Heart right ventricle (tissue), 16 donors: Measurements from ENCODE around the gene LZIC. TPM values are rescaled to one million over a fixed set of nuclear protein-coding genes. Genes with fewer than 3 reads are reported as not detected.
A peak's percentile ranks its signal among the peaks of the same experiment; 100 is the strongest.

Experiments used
- ATAC-seq, 8 donors: fragments of 200-7000 bp; cut with Tn5 transposase; one replicate each; pipeline ENCODE4 v1.9.1; 2020; ENCODE audit warnings: mild to moderate bottlenecking in 8 of 8, moderate library complexity in 8 of 8, moderate number of reproducible peaks in 1 of 8
- DNase-seq, 2 donors: peaks; one replicate each; pipeline ENCODE4 v3.0.0-alpha.2; 2020
- H3K27ac ChIP-seq, 10 donors: fragments of 200-600 bp; sonication (generic) in 2 of 10; one replicate each; pipeline versions ENCODE4 v1.5.0 to v1.8.0; 2020 to 2022; ENCODE audit warnings: mild to moderate bottlenecking in 3 of 10
- H3K27me3 ChIP-seq, 7 donors: fragments of 200-600 bp; one replicate each; pipeline ENCODE4 v1.8.0; 2021 to 2022; ENCODE audit warnings: mild to moderate bottlenecking in 2 of 7
- H3K36me3 ChIP-seq, 9 donors: fragments of 200-600 bp; sonication (generic) in 1 of 9; one replicate each; pipeline versions ENCODE4 v1.5.0 to v1.8.0; 2020 to 2022; ENCODE audit warnings: mild to moderate bottlenecking in 2 of 9
- H3K4me1 ChIP-seq, 9 donors: fragments of 200-600 bp; sonication (generic) in 1 of 9; one replicate each; pipeline versions ENCODE4 v1.5.0 to v1.8.0; 2020 to 2022; ENCODE audit warnings: mild to moderate bottlenecking in 4 of 9
- H3K4me3 ChIP-seq, 10 donors: fragments of 200-600 bp; sonication (generic) in 2 of 10; one replicate each; pipeline versions ENCODE4 v1.5.0 to v1.8.0; 2020 to 2022; ENCODE audit warnings: mild to moderate bottlenecking in 7 of 10, moderate library complexity in 2 of 10
- H3K9me3 ChIP-seq, 11 donors: fragments of 200-600 bp in 10 of 11; sonication (generic) in 2 of 11; one replicate each; pipeline versions ENCODE4 v1.5.0 to v1.8.0; 2013 to 2022; ENCODE audit warnings: mild to moderate bottlenecking in 2 of 11, control low read depth in 1 of 11, moderate library complexity in 1 of 11
- CTCF ChIP-seq, 9 donors: fragments of 200-600 bp; sonication (generic) in 2 of 9; IDR thresholded peaks; one replicate each; pipeline versions ENCODE4 v1.5.0 to v1.8.0; 2021 to 2022; ENCODE audit warnings: antibody characterized with exemption in 9 of 9, mild to moderate bottlenecking in 5 of 9, moderate library complexity in 1 of 9
- WGBS, 2 donors: extraction: QIAGEN DNeasy Blood & Tissue Kit; methylation state at CpG; one replicate each; pipeline ENCODE4 v1.1.7; 2013; ENCODE audit warnings: inconsistent platforms in 1 of 2; 5-methylcytosine and 5-hydroxymethylcytosine counted together
- intact Hi-C, 10 donors: fragments of 100-400 bp; cut with DNase I; formaldehyde crosslinking; loops; one replicate each; pipeline versions ENCODE4 v1.11.1 to v1.14.2; 2022
- polyA plus RNA-seq, 2 donors: library from polyadenylated mRNA; stranded (reverse); fragments of 200-250 nt; gene quantifications; one replicate each; pipeline ENCODE4 v1.2.3, GENCODE V29; 2013
- total RNA-seq, 10 donors: library from RNA; stranded (reverse); fragmentation: NEBNext Ultra II Directional in 3 of 10; extraction: Animal tissue kit (Norgen Biotek cat#: 25700) in 3 of 10; gene quantifications; one replicate each; pipeline versions ENCODE4 v1.2.1 to v1.2.4, GENCODE V29; 2021 to 2023
- donor health status: Arrhythmogenic right ventricular cardiomyopathy.
- donor health status: ischemic (EF 13 %, LVEDD 7.1; RV severe dilation, severe dysfunction).
- donor health status: healthy with polysubstance abuse.
- donor health status: DM: no; HTN: yes; CAD: no.
- donor health status: DM: no; HTN: no; CAD: no.
- donor health status: ischemic (EF 25% LVEDD 6.9; RV normal size, moderate dysfunction).
- donor health status: ischemic (EF 25% LVEDD 5.7; RV mildly dilated, moderate dysfunction).
- donor health status: healthy.
- donor health status: DM: yes; HTN: yes; CAD: no.
- donor health status: Ischemic cardiomyopathy.
- donor health status: ischemic (EF 35%, LVEDD 5.7; RV mildly dilated, moderate dysfunction).
- donor health status: nonischemic (EF 11% LVEDD 7.7; RV severe dilation, severe dysfunction).
- donor health status: DM: yes; HTN: yes; CAD: no.
- donor health status: PGD.
- donor health status: ischemic (EF 29% LVEDD 5.4; RV normal size, mild dysfunction).
- donor health status: nonischemic (EF 23%, LVEDD 6.1; RV moderate dilation, normal function).

Gene LZIC
- total and polyA plus RNA-seq, 12 donors: 13.4 to 38.0 (median 31.9) TPM

GRCh38 chr1:9989773-9990172 lies 46.6 kb upstream of the LZIC start:
- intact Hi-C loops: loop anchor here in 3 of 10 donors (5.0 kb wide), 2 partner anchors 32 to 37 kb away; no protein-coding TSS in a partner anchor
- H3K27me3 ChIP-seq: no peaks in the 10 kb centered on the region
- H3K27ac ChIP-seq: peak overlapping the region in 5 of 10 donors; percentile 57 to 81 (median 74)
- no peak for TF ChIP-seq CTCF (IDR thresholded peaks at IDR 0.05)
- no peak overlapping the region for H3K4me3 ChIP-seq
- ATAC-seq (no peak), DNase-seq (no peak)
- H3K4me1 ChIP-seq: peaks cover 0 to 46% (median 40%) of the 10 kb centered on the region in 9 donors
- H3K36me3 ChIP-seq: peaks cover 0 to 14% (median 0%) of the 10 kb centered on the region in 9 donors
- 92 to 94% methylated on average over 5 of the region's 5 CpGs for WGBS, 2 donors
- H3K9me3 ChIP-seq: no peaks in the 10 kb centered on the region

- Histone ChIP-seq H3K36me3 (peaks cover 0 to 60% (median 18%) of the 10 kb centered on the region in 9 donors), H3K4me1 (peaks cover 0 to 16% (median 5%) of the 10 kb centered on the region in 9 donors), H3K27me3 (no peaks in the 10 kb centered on the region), H3K4me3 (no peak overlapping the region), H3K9me3 (no peaks in the 10 kb centered on the region), H3K27ac (peak overlapping the region in 8 of 10 donors; percentile 40 to 75 (median 50))
- 39 to 45% methylated on average over 6 of the region's 6 CpGs for WGBS, 2 donors
- no peak for DNase-seq
- peak in 2 of 8 donors; percentile 18 to 48 for ATAC-seq
- intact Hi-C loops: no loop called here
- TF ChIP-seq CTCF (IDR thresholded peaks at IDR 0.05): no peak
Observed at GRCh38 chr1:9985001-9985400, 41.8 kb upstream of the LZIC start.

- TF ChIP-seq CTCF (IDR thresholded peaks at IDR 0.05): no peak
- Histone ChIP-seq H3K4me3 (no peak overlapping the region), H3K4me1 (peaks cover 0 to 12% (median 0%) of the 10 kb centered on the region in 9 donors), H3K9me3 (no peaks in the 10 kb centered on the region), H3K36me3 (peaks cover 0 to 65% (median 18%) of the 10 kb centered on the region in 9 donors), H3K27ac (peak overlapping the region in 9 of 10 donors; percentile 38 to 75 (median 58)), H3K27me3 (no peaks in the 10 kb centered on the region)
- 67 to 73% methylated on average over 5 of the region's 5 CpGs for WGBS, 2 donors
- peak in 5 of 8 donors; percentile 34 to 78 (median 72) for ATAC-seq
- DNase-seq: no peak
- intact Hi-C loops: no loop called here
Observed at GRCh38 chr1:9984253-9984652, 41.1 kb upstream of the LZIC start.

- no peak overlapping the region for H3K4me3 ChIP-seq
- no peak for ATAC-seq
- H3K36me3 ChIP-seq: peaks cover 0 to 12% (median 0%) of the 10 kb centered on the region in 9 donors
- intact Hi-C loops: loop anchor here in 1 of 10 donors (5.0 kb wide), 1 partner anchor 36 kb away; the partner anchor contains the start of gene RBP7
- no peak for DNase-seq
- H3K27me3 ChIP-seq: no peaks in the 10 kb centered on the region
- WGBS, 2 donors: 74 to 78% methylated on average over 12 of the region's 12 CpGs
- H3K9me3 ChIP-seq: no peaks in the 10 kb centered on the region
- H3K4me1 ChIP-seq: peaks cover 0 to 5% (median 0%) of the 10 kb centered on the region in 9 donors
- no peak for TF ChIP-seq CTCF (IDR thresholded peaks at IDR 0.05)
- no peak overlapping the region for H3K27ac ChIP-seq
Observed at GRCh38 chr1:9960706-9961562, 17.7 kb upstream of the LZIC start.
